GM21423 (cell line): ENCODE data around the gene TMEM8B.

Experiments
- ATAC-seq: cut with Tn5 transposase; IDR thresholded peaks from one replicate; pipeline ENCODE4 v1.9.1; 2021; ENCODE audit warnings: mild to moderate bottlenecking, moderate library complexity; ENCODE audit not compliant: unreplicated experiment

Gene TMEM8B

GRCh38 chr9:35836595-35836994, 7.6 kb downstream of the TMEM8B start:
- no peak for ATAC-seq

DNA sequence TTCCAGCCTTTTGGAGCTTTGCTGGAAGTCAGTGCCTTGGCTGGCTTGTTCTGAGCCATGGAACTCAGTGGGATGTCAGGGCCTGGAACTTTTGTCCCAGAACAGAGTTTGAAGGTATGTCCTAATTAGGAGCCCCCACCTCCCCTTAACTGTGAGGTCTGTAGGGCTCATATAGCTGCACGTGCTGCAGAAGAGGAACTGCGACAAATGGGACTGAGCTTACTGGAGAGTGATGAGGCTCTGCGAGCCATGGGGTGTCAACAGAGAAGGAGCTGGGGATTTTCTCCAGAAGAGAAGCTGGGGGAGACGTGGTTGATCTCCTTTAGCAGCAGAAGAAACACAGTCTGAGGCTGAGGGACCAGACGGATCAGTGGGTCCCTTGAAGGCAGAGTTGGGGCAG, 10.9 kb downstream of the TMEM8B start:
- ATAC-seq = no peak

DNA sequence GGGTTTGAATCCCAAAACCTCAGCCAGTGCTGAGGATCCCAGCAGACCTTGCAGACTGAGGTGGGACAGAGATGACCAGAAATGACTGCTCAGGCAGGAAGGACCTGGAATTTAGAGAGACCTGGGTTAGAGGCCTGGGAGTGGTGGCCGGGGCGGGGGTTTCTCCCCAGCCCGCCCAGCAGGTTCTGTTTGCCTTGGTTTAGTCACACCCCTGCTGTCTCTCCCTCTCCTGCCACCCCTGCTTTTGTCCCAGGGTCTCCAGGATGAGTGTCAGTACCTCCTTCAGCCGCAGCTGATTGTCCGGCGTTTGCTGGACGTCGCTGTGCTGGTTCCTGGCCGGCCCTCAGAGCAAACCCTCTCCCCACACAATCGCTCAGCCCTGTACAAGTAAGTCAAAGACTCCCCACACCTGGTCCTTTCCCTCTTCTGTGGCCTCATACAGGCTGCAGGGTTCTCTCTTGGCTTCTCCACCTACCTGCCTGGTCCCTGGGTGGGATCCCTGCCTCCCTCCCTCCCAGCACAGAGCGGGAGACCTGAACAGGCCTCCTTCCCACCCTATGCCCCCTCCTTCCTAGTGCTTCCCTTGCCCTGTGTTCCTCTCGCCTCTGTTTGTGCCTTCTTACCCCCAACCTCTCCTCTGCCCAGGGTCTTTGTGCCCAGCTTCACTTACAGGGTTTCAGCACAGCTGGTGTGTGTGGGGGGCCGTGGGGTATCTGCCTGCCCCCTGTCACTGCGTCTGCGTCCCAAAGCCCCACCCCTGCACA, 12.0 kb downstream of the TMEM8B start:
- ATAC-seq = no peak

- ATAC-seq = no peak
These were observed 12.5 kb downstream of the TMEM8B start for GRCh38 chr9:35841645-35841900.

DNA sequence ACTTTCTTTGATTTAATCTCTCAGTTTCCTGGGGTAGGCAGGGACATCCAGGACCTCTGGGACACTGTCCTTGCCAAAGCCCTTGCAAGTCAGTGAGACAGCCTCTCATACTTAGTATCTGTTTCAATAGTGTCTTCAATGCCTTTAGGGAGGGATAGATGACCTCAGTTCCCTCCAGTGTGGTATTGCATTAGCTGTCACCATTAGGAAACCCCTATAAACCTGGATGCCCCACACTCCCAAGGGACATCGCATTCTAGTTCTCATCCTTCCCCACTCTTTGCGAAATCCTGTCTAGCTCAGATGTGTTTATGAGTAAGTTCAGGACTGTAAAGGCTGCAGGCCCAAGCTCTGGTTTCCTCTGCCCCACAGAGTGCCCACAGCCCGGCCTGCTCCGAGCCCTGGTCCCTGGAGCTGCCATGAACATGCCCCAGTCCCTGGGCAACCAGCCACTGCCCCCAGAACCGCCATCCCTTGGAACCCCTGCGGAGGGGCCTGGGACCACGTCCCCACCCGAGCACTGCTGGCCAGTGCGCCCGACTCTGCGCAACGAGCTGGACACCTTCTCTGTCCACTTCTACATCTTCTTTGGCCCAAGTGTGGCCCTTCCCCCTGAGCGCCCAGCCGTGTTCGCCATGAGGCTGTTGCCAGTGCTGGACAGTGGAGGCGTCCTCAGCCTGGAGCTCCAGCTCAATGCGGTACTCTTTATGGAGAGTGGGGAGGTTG, 13.2 kb downstream of the TMEM8B start:
- ATAC-seq = no peak

DNA sequence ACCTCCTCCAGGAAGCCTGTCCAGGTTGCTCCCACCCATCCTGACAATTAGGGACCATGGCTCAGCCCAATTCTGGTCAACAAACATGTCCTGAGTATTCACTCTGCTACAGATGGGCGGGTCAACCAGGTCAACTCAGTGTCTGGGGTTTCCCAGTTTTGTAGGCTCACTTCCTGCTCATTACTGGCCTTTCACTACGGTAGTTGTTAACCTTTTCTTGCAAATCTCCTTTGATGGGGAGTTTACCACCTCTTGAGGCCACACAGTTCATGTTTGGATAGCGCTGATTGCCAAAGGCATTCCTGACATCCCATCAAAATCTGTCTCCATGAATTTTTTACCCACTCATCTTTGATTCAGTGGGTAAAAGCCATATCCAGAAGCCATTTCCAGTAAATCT, 13.8 kb downstream of the TMEM8B start:
- peak; percentile 52 for ATAC-seq

DNA sequence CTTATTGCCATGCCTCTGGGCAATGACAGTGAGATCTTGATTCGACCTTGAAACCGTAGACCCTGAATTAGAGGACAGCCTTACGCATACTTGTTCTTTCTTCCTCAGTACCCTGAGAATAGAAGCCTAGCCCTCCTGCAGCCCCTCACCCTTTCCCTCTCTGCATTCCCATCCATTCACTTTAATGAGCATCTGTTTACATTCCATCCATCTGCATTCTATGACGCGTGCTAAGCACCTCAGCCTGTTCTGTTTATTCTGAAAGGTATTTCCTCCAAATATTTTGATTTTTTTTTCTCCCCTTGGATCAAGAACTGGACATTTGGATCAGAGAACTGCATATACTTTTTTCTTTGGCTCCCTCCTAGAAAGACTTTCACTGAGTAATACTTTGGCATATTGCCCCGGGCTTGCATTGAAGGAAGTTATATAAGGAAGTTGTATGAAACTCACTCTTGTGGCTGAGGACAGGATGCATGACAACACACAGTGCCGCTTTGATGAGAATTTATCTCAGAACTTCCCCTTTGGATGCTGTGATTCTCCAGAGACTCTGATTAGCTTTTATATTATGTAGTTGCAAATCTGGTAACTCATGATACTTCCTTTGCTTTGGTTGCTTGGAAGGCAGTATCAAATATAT, 15.7 kb downstream of the TMEM8B start:
- no peak for ATAC-seq

- no peak for ATAC-seq
These were observed 17.1 kb downstream of the TMEM8B start for GRCh38 chr9:35845824-35846771.

DNA sequence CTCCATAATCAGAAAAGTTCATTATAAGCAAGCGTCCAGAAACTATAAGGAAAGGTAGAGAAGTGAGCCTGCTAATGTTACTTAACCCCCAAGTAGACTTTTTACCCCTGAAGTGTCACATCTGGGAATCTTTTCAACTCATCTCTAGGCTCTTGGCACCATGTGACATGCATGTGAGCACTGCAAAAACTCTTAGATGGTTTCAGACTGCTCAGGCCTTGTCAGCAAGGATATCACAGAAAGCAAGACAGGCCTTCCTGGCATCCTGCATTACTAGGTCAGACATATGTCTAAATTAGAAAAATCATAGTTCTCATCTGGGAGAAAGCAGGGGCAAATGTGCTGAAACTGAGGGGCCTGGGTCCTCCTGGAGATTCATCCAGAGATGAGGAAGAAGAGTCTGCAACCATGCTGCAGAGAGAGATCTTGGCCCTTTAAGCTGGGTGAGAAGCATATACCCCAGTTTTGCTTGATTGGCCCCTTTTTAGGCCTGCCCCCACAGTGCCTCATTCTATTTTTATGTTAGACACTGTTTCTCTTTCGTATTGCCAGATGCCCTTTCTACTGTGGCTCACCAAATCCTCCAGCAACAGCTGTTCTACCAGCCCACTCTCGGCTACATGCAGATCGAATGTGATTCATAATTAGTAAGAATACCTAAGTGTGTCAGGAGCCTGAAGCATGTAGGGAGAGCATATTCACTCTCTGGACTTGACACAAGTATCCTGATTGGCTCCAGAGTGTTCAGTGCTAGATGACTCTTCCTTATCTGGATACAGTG, 19.0 kb downstream of the TMEM8B start:
- ATAC-seq = peak; percentile 89

DNA sequence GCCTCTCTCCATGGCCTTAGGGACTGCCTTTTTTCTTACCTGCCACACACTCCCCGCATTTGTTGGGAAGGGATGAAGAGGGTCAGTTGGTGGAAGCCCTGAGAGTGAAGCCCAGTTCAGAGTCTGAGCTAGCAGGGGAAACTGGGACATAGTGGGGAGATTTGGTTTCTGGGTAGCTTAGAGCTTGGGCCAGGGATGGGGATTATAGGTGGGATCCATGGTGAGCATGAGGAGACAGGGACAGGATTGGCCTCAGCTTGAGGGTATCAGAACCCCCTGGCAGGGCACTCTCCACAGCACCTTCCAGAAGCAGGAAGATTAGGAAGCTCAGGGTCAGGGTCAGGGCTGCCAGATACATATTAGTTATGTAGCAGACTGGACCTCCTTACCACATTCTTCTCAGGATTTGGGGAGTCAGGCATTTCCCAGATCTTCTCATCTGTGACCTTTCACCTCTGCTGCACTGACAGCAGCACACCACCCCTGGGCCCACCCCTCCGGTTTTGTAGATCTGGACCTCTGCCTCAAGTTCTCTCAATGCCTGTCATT, 23.3 kb downstream of the TMEM8B start:
- ATAC-seq = no peak

DNA sequence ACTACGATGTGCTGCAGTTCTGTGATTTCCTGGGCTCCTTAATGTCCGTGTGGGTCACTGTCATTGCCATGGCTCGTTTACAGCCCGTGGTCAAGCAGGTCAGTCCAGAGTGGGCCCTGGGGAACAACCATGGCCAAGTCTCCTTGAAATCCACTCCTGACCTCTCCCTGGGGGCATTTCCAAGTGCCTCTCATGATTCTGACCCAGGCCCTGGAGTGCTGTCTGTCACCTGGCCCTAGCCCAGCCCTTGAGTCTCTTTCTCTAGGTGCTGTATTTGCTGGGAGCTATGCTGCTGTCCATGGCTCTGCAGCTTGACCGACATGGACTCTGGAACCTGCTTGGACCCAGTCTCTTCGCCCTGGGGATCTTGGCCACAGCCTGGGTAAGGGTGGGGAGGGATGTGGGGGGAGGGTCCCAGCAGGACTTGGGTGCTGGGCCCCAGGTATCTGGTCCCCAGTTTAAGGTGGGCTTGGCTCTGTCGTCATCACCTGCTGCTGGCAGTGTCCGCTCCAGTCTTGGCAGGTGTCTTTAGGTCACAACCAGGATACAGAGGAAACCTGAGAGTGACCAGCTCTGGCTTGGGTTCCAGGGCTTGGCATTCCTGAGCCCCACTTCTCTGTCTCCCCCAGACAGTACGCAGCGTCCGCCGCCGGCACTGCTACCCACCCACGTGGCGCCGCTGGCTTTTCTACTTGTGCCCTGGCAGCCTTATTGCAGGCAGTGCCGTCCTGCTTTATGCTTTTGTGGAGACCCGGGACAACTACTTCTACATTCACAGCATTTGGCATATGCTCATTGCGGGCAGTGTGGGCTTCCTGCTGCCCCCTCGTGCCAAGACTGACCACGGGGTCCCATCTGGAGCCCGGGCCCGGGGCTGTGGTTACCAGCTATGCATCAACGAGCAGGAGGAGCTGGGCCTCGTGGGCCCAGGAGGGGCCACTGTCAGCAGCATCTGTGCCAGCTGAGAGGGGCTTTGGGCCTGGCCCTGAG, 24.1 kb downstream of the TMEM8B start:
- ATAC-seq = no peak

- ATAC-seq = no peak
These were observed 25.2 kb downstream of the TMEM8B start for GRCh38 chr9:35854091-35854762.

DNA sequence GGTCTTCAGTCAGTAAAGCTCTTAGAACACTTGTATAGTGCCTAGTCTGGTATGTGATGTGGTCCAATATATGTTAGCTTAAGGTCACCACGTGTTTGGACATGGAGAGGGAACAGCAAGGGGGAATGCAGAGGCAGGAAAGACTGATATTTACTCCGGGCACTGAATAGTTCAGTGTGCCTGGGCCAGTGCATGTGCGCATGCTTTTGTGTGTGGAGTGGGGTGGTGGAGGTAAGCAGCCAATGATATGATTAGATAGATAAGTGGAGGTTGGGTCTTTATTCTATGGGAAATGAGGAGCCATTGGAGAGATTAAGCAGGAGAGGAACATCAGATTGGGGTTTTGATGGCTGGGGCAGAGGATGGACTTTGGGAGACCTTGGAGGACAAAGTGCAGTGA, 27.2 kb downstream of the TMEM8B start:
- ATAC-seq = no peak

GRCh38 chr9:35856882-35857281, 27.9 kb downstream of the TMEM8B start:
- no peak for ATAC-seq

- no peak for ATAC-seq
These were observed 29.4 kb downstream of the TMEM8B start for GRCh38 chr9:35858458-35858857.

DNA sequence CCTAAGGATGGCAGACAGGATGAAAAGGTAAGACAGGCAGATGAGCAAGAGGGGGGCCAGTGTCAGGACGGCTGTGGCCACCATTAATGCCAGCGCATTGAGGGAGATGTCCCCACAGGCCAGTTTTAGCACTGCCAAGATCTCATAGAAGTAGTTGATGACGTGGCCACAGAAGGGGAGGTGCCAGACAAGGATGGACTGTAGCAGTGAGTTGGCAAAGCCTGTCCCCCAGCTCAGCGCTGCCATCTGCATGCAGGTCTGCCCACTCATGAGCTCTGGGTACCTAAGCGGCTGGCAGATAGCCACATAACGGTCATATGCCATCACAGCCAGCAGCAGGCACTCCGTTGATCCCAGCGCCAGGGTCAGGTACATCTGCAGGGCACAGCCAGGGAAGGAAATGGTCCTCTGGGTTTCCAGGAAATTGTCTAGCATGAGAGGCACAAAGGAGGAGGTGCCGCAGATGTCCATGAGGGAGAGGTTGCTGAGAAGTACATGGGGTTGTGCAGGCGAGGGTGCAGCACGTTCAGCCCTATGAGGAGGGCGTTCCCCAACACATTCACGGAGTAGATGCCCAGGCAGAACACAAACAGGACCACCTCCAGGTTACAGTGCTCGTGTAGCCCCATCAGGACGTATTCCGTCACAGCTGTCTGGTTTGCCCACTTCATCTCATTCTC, 30.4 kb downstream of the TMEM8B start:
- ATAC-seq = no peak

DNA sequence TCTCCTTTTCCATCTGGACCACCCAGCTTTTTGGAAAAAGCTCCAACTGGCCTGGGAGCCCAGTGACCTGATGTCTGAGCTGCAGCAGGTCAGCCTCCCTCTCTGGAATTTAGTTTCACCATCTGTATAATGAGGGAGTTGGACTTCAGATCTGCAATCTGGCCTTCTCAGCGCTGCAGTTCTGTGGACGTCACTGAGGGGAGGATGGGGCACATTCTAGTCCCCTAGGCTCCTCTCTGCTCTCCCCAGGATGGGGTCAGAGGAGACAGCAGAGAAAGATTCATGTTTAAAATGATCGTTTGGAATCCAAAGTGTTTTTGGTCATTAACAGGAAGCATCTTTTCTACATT, 30.9 kb downstream of the TMEM8B start:
- no peak for ATAC-seq
